T47D (cell line): ENCODE results near the gene DHDH.

Source experiments
- DNase-seq, 2 experiments: peaks; one replicate each; pipeline versions ENCODE4 v3.0.0 to v3.0.0-alpha.2; 2011 to 2012; ENCODE audit warnings: low read depth in 1 of 2, low spot score in 1 of 2
- JUND ChIP-seq: IDR thresholded peaks from 2 replicates; pipeline ENCODE4 v1.6.1; 2012; ENCODE audit warnings: low read depth
- in situ Hi-C: cut with HindIII; loops from 2 replicates; pipeline ENCODE4 v1.10.0; 2016; ENCODE audit warnings: low sequenced_read_pairs, low pct_unique_long_range_greater_than_20kb

Gene DHDH

GRCh38 chr19:48946463-48947257, 13.2 kb downstream of the DHDH start:
- no peak for TF ChIP-seq JUND
- no peak for DNase-seq
- in situ Hi-C loops = no loop called here

- TF ChIP-seq JUND = no peak
- in situ Hi-C loops = no loop called here
- no peak for DNase-seq
Measured at GRCh38 chr19:48947258-48947542, 13.7 kb downstream of the DHDH start.

- in situ Hi-C loops = no loop called here
- DNase-seq = no peak
- TF ChIP-seq JUND = no peak
Measured at GRCh38 chr19:48950159-48950558, 16.7 kb downstream of the DHDH start.

GRCh38 chr19:48950830-48951519, 17.5 kb downstream of the DHDH start:
- no peak for DNase-seq
- TF ChIP-seq JUND = no peak
- in situ Hi-C loops = no loop called here

- no peak for DNase-seq
- in situ Hi-C loops = no loop called here
- TF ChIP-seq JUND = no peak
Measured at GRCh38 chr19:48953141-48953540, 19.6 kb downstream of the DHDH start.

GRCh38 chr19:48953990-48954594, 20.6 kb downstream of the DHDH start:
- DNase-seq = no peak
- in situ Hi-C loops = no loop called here
- no peak for TF ChIP-seq JUND

GRCh38 chr19:48954595-48955307, 21.3 kb downstream of the DHDH start, which contains the start of gene BAX:
TSS of gene BAX (plus strand) at chr19:48954875. CDS start at chr19:48954929, 54 bp downstream.
- TF ChIP-seq JUND = no peak
- in situ Hi-C loops = no loop called here
- DNase-seq = peak; percentile 93 to 97

- in situ Hi-C loops = no loop called here
- TF ChIP-seq JUND = no peak
- no peak for DNase-seq
Measured at GRCh38 chr19:48955308-48955958, 21.9 kb downstream of the DHDH start.

GRCh38 chr19:48958006-48958405, 24.5 kb downstream of the DHDH start:
- no peak for DNase-seq
- no peak for TF ChIP-seq JUND
- in situ Hi-C loops = no loop called here

- DNase-seq = no peak
- TF ChIP-seq JUND = no peak
- in situ Hi-C loops = no loop called here
Measured at GRCh38 chr19:48959341-48960239, 26.1 kb downstream of the DHDH start.

GRCh38 chr19:48961051-48961649, 27.7 kb downstream of the DHDH start:
- in situ Hi-C loops = no loop called here
- no peak for TF ChIP-seq JUND
- DNase-seq = no peak
